ENCODE data around the gene RASGRP2.

The RASGRP2 gene

GRCh38 chr11:64677441-64678023 lies 66.4 kb downstream of the RASGRP2 start:
- H4K20me1 ChIP-seq (ENCODE audit: insufficient read depth, low read length): no peaks in the 10 kb centered on the region
- no peaks in the 10 kb centered on the region for H3K79me2 ChIP-seq (ENCODE audit: insufficient read depth, low read length)
- H3K4me1 ChIP-seq (ENCODE audit: insufficient read depth, low read length, severe bottlenecking): no peaks in the 10 kb centered on the region
- H3K4me2 ChIP-seq (ENCODE audit: low read length): no peak overlapping the region
- peaks cover 4% of the 10 kb centered on the region; the same call in 1 of the 2 replicates for H3K27me3 ChIP-seq (ENCODE audit: insufficient read depth, low read length)
- TF ChIP-seq CTCF (IDR thresholded peaks at IDR 0.05; ENCODE audit: low read length): no peak
- TF ChIP-seq EZH2 (IDR thresholded peaks at IDR 0.05; ENCODE audit: borderline replicate concordance, low read length): no peak
- no peak overlapping the region for H3K4me3 ChIP-seq (ENCODE audit: low read depth, low read length, poor library complexity, severe bottlenecking)
- H3F3A ChIP-seq (ENCODE audit: insufficient read depth, low read length): no peaks in the 10 kb centered on the region
- H3K36me3 ChIP-seq (ENCODE audit: insufficient read depth, low read length): no peaks in the 10 kb centered on the region
- H3K9ac ChIP-seq (ENCODE audit: low read length): no peak overlapping the region
- no peaks in the 10 kb centered on the region for H3K9me2 ChIP-seq (ENCODE audit: low read depth, low read length)
- H3K27ac ChIP-seq (ENCODE audit: low read depth, low read length, poor library complexity, severe bottlenecking): no peak overlapping the region
- no peaks in the 10 kb centered on the region for H3K9me3 ChIP-seq (ENCODE audit: low read length)
- H2AFZ ChIP-seq (ENCODE audit: low read length): no peak overlapping the region

Measured in OCI-LY1 (cell line).